Measurements from ENCODE around the gene EGR4.
"Not testable (repeated sequence)": the region's sequence is repeated elsewhere in the genome, so short reads cannot be mapped to it uniquely, and the experiment has no call there.

Gene EGR4

GRCh38 chr2:73262691-73263429, 30.5 kb downstream of the EGR4 start:
- not testable (repeated sequence) for DNase-seq

GRCh38 chr2:73262108-73262651, 31.2 kb downstream of the EGR4 start:
- DNase-seq, result no peak

GRCh38 chr2:73260338-73260984, 32.9 kb downstream of the EGR4 start:
- peak; percentile 45 for DNase-seq

GRCh38 chr2:73259704-73260337, 33.5 kb downstream of the EGR4 start:
- no peak for DNase-seq

- DNase-seq, result no peak
Measured at GRCh38 chr2:73259276-73259675, 34.1 kb downstream of the EGR4 start.

- DNase-seq, result no peak
Measured at GRCh38 chr2:73258913-73259215, 34.5 kb downstream of the EGR4 start.

GRCh38 chr2:73258186-73258912, 35.0 kb downstream of the EGR4 start:
- DNase-seq, result no peak

- DNase-seq, result peak; percentile 77
Measured at GRCh38 chr2:73257425-73258125, 35.8 kb downstream of the EGR4 start.

- no peak for DNase-seq
Measured at GRCh38 chr2:73257021-73257420, 36.3 kb downstream of the EGR4 start.

GRCh38 chr2:73256618-73256922, 36.8 kb downstream of the EGR4 start:
- DNase-seq, result no peak

- no peak for DNase-seq
Measured at GRCh38 chr2:73255907-73256617, 37.3 kb downstream of the EGR4 start.

GRCh38 chr2:73255007-73255644, 38.2 kb downstream of the EGR4 start:
- no peak for DNase-seq

GRCh38 chr2:73254343-73255006, 38.9 kb downstream of the EGR4 start:
- DNase-seq, result no peak

GRCh38 chr2:73253901-73254300, 39.4 kb downstream of the EGR4 start:
- peak; percentile 68 for DNase-seq

- peak; percentile 12 for DNase-seq
Measured at GRCh38 chr2:73253400-73253799, 39.9 kb downstream of the EGR4 start.

- DNase-seq, result no peak
Measured at GRCh38 chr2:73252238-73253027, 40.9 kb downstream of the EGR4 start.

GRCh38 chr2:73250872-73251846, 42.2 kb downstream of the EGR4 start:
- no peak for DNase-seq

- DNase-seq, result no peak
Measured at GRCh38 chr2:73249636-73250035, 43.7 kb downstream of the EGR4 start.

GRCh38 chr2:73246850-73247249, 46.5 kb downstream of the EGR4 start:
- no peak for DNase-seq
